NCI-H748 (cell line): ENCODE measurements around the gene KCNMB1.

Source experiments
- DNase-seq: peaks from one replicate; lab custom pipeline; 2025; ENCODE audit not compliant: unreplicated experiment; lab: John Stamatoyannopoulos, UW

The KCNMB1 gene, protein sequence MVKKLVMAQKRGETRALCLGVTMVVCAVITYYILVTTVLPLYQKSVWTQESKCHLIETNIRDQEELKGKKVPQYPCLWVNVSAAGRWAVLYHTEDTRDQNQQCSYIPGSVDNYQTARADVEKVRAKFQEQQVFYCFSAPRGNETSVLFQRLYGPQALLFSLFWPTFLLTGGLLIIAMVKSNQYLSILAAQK

DNA sequence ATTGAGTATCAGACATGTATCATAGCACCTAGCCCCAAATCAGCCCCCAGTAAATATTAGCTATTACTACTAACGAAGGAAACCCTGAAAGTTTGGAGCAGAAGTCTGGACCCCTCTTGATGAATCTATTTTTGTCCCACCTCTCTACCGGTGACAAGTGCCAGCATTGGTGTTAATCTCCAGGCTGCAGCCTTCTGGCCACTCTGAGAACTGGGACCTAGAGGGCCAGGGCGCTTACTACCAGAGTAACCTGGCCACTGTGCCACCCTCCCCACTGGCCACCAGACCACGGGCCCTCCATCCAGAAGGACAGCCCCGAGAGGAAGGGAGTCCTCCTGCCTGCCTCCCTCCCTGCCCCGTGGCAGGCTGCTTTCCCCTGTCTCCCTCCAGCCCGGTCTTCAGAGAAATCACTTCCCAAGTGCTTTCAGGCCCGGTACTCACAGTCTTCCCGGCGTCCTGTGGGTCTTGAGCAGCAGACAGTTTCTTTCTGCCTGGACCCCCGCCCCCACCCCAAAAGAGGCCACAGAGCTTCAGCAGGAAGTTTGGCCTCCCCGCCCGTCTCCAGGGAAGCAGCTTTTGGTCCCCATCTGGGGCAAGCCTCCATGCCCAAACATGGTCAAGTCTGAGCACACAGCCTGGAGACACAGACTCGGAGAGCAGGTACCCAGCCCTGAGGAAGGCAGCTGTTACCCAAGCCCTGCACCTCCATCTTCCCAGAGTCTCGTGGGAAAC is at the start of gene KCNMB1:
KCNMB1 (minus strand) TSS at position 550 of the 732 bp plus-strand sequence. CDS start 3,920 bp downstream, outside the sequence.
- DNase-seq, result no peak

DNA sequence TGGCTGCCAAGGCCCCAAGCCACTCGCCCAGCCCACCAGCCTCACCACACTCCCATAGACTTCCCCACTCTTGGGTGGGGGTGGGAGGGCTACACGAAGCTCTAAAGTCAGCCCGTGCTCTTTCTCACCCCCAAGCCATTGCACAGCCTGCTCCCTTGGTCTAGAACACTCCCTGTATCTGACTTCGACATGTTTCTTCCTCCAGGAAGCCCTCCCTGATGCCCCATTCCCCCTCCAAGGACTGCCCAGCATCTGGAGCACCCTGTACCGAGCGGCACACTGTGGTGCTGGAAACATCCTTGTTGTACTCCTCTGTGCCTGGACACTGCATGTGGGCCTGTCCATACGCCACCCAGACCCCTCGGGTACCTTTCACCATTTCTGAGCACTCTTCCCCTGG is 49.4 kb upstream of the KCNMB1 start:
- DNase-seq, result no peak

DNA sequence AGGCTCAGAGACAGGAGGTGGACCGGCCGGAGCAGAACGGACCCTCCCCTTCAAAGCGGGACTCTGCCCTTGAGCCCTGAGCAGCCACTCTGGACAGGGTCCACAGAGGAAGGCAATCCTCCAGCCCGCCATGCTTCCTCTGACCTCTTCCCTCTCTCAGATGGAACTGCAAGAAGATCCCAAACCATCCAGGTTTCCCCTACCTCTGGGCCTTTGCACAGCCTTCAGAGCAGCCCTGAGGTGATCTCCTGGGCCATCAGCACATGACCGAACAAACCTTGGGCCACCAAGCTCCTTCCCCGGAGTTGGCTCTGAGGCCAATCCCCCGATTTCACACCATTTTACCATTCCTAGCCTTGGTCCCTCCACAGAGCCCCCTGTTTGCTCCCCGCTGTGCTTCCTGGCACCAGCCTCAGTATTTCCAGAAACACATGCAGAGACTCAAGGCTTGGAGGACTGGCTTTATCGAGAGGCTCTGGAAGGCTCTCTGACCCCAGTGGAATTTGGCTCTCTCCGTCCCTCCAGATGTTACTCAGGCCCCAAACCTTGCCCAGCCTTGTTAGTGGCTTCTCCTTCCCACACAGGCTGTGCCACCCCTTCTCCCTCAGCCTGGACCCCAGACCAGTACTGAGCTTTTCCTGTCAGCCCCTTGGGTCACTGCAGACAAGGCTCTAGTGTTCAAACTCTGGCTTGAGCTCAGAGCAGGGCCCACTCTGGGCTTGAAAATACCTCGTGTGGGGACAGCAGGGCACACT is 48.6 kb upstream of the KCNMB1 start:
- DNase-seq, result no peak

DNA sequence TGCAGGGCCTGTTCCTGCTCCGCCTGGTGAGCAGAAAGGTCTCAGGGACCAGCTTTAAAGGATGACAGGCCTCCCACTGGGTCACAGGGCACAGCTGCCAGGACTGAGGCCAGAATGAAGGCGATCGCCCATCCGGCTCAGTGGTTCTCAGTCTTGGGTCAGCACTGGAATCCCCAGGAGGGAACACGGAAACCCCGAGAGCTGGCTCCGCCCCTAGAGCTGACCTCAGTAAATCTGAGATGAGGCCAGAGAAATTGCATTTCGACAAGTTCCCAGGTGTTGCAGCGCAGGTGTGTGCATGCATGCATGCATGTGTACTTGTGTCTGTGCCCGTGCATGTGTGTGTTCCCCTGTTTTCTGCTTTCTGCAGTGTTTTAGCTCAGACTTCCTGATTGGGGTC is 47.2 kb upstream of the KCNMB1 start:
- DNase-seq, result no peak

DNA sequence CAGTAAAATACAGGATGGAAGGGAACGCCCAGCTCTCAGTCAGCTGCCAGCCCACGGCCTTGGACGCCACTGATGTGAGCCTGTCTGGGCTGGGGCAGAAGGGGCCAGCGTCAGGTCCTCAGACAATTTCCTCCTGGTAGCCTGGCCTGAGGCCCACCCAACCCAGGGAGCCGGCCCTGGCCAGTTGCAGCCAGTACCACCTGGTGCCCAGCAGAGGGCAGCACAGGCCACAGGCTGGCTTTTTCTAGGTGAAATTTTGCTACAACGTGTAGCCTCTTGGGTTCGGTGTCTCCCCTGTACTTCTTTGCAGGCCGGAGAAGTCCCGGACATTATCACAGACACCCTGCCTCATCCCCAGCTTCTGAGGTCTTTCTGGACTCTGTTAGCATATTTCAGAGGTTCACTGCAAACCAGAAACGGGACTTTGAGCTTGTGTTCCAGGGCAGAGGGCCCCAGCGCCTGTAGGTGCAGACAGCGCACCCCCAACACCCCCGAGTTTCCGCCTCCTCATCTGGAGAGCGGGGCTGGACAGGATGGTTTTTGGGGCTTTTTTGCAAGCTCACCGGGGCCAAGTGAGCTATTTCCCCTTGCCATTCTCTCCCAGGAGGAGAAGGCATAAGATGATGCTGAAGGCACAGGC is 45.9 kb upstream of the KCNMB1 start:
- peak; percentile 54 for DNase-seq

DNA sequence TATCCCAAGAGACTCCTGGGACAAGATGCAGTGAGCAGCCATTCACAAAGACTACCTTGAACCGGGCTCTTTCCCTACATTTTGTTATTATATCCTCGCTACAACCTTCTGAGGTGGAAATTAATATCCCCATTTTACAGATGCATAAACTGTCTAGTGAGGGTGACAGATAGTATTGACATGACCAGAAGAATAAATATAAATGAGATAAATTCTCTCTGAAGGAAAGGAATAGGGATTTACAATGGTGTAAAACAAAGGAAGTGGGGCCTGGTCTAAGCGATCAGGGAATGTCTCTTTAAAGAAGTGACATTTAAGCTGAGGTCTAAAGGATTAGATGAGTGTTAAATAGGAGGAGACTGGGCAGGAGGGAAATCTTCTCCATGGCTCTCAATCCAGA is 43.5 kb upstream of the KCNMB1 start:
- DNase-seq, result no peak

DNA sequence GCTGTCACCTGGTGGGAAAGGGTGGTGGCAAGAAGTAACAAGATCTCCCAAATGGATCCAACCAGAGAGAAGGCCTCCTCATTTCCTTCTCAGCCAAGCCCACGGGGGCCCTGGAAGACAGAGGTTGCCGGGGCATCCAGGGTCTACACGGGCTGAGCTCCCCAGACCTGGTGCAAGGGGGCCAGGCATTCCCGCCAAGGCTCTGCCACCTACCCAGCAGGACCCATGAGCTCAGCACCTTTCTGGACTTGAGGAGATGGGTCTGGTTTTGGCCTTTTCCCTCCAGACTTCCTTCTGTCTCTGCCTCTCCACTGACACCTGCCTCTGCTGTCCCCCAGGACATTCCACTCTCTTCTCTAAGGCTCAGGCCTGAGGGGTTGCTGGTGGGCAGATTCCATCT is 42.4 kb upstream of the KCNMB1 start:
- no peak for DNase-seq

DNA sequence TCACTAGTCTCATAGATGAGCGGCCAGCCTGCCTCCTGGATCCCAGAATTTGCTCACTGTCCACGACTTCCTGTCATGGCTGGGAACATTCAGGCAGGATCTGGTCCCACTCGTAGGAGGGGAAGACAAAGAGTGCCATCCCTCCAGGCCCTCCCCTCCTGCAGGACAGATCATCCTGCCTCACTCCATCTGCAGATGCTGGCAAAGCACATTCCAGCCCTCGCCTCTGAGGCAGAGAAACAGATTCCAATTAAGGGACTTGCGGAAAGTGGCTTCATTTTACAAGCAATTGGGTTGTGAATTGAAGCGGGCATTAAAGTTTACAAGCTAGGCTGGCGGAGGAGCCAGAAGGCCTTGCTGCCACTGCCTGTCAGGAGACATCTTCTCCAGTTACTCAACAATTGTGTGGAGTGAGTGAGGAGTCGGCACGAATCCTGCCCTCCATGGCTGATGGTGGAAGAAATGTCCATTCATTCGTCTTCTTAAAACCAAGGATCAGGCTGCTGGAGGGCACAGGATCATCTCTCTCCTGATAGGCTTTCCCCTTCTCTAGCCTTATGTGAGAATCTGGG is 41.8 kb upstream of the KCNMB1 start:
- DNase-seq, result no peak

DNA sequence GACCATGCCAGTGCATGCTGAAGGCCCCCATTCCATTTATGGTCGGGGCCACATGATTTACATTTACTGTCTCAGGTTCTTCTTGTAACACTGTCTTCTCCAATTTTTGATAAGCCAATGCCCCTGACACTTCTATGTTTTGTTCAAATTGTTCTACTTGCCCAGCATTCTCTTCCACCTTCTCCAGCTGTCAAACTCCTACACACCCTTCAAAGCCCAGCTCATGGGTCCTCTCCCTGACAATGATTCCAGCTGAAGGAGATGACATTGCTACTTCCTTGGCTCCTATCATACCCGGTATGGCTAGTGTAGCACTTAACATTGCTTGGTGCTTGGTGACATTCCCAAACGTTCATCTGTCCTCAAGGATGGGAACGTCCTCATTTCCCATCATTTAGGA is 41.1 kb upstream of the KCNMB1 start:
- no peak for DNase-seq

DNA sequence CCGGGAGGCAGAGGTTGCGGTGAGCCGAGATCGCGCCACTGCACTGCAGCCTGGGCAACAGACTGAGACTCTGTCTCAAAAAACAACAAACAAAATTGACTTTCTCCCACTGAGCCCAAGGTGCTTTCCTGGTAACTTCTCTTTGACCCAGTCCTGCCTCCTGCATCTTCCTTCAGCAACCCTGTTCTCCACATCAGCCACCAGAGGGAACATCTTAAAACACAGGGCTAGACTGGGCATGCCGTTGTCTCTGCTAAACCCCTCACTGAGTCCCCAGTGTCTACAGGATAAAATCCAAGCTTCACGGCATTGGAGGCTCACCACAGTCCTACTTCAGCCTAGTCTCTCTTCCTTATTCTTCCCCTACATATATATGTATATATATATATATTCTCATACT is 39.8 kb upstream of the KCNMB1 start:
- DNase-seq, result peak; percentile 14

DNA sequence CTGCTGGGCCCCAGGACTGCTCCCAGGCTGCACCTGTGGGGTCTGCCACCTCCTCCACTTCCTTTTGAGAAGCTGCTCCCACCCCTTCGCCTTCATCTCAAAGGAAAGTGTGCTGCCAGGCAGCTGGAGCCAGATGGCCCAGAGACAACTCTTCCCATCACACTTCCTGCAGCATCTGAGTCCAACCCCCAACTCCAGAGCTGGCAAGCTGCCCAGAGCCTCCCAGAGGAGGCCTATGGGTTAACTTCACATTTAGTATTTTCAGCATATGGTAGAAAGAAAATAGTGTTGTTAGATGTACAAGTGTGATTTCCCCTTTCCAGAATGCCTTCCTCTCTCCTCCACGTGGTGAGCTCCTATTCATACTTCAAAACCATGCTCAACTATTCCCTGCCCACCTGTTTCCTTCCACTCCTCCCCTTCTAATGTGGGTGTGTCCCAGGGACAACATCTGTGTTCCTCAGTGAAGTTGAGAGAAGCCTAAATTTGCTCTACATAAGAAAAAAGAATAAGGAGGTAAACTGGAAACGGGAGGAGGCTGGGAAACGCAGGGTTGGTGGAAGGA is 38.6 kb upstream of the KCNMB1 start:
- peak; percentile 71 for DNase-seq

DNA sequence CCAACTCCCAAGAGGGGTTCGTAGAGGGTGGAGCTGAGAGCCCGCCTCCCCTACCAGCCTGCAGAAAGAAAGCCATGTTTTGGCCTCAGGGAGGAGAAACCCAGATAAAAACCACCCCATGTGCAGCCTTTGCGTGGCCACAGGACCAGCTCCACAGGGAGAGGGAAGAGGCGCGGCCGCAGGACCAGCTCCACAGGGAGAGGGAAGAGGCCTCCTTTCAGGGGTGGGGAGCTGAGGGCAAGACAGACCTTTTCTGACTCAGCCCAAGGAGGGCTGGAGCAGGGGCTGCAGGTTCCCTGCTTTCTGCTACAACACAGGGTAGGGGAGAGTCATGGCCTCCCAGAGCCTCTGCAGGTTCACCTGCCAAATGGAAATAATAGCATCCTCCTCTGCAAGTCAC is 37.6 kb upstream of the KCNMB1 start:
- no peak for DNase-seq

DNA sequence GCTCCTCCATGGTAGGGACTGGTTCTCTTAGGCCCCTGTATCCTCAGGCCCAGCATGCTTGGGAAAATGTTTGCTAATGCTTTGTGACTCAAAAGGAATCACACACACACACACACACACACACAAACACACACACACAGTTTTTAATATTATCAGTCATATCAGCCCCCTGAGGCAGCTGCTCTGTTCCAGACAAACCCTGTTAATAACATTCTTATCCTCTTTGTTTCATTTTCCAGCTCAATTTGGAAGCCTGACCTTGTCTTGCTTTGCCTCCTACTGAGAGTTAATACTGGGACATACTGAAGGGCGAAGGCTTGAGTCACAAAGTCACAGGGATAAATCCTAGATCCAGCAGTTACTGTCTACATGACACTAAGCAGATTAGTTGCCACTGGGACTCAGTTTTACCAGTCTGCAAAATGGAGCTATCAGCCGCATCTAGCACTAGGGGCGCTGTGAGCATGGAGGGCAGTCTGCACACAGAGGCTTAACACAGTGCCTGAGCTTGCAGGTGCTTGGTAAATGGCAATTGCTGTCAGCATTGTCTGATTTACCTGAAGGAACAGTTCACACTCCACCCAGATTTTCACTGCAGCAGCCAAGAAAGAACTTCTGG is 37.1 kb upstream of the KCNMB1 start:
- no peak for DNase-seq

DNA sequence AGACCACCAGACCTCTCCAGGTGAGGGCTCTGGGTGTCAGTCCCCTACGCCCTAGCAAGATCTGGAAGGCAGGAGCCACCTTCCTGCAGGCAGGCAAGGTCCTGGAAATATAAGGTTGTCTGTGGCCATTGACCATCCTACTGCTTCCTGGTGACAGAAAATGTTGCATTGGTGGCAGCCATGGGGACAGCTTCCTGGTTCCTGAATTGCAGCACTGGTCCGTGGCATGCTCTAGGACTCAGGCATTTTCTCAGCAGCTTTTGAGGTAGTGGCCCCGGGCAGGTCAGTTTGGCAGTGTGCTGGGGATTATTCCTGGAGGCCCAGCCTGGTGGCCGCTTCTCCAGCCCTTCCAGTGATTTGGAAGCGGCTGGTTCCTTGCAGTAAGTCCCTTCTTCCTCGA is 36.6 kb upstream of the KCNMB1 start:
- no peak for DNase-seq

DNA sequence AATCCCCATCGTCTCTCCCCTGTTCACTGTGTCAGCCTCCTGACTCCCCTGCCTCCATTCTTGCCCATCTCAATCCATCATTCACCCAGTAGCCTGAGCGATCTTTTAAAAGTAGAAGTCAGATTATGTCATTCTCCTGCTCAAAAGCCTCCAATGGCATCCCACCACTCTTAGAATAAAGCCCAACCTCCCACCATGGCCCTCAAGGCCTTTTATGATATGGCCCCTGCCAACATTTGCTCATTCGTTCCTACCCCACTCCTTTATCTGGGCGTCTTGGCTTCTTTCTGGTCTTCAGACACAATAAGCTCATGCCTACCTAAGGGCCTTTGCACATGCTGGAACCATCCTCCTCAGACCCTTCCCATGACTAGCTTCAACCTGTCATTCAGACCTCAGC is 35.5 kb upstream of the KCNMB1 start:
- DNase-seq, result no peak

DNA sequence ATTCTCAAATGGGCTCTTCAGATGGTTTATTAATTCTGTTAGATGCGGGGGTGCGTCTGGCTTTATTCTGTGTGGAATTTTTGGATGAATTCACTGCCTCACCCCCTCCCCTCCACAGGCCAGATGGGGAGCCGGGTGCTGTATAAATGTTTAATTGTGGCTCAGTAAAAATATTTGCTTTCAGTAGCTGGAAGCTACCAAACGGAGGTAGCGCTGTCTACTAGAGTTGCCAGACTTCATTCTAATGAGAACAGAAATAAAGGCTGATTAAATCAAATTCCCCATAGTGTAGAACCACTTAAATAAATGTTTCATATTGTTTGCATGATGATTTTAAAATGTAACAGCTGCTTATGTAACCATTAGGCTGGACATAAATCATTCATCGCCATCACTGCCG is 34.5 kb upstream of the KCNMB1 start:
- peak; percentile 43 for DNase-seq

DNA sequence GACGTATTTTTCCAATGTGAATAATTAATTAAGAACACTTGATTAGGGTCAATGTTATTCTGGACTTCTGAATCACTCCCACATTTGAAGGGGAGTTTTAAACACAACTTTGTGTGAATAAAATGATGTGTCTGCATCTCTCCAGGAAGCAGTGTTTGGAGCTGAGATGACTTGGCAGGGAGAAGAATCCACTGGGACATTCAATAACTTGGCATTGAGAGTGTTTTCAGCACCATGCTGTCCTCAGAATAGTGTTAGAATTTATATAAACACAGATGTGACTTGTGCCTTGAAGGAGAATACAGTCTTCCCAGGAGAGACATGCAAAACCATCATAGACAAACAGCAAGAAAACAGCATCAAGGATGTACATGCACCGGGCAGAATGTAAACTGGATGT is 32.7 kb upstream of the KCNMB1 start:
- no peak for DNase-seq

DNA sequence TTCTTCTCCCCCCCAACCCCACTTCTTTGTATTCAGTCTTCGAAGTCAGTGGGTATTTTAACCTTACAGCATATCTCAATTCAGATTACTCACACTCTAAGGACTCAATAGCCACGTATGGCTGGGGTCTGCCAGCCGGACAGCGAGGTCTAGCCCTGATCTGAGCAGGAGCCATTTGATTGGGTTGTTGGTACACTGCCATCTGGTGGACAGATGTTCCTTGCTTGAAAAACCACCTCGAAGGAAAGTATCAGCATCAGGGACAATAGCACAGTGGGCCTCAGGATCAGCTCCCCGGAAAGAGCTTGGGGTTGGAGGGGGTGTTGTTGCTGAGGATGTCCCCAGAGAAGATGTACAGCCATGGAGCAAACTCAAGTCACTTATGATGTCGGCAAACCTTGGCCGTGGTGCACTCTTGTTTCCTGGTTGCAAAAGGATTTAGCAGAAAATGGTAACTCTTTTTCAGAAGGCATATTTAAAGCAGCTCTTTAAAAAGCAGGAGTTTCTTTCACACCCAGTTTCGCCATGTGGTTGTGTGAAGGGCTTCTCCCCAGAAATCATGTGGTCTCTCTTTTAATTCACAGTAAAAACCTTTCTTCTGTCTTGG is 31.7 kb upstream of the KCNMB1 start:
- peak; percentile 88 for DNase-seq

DNA sequence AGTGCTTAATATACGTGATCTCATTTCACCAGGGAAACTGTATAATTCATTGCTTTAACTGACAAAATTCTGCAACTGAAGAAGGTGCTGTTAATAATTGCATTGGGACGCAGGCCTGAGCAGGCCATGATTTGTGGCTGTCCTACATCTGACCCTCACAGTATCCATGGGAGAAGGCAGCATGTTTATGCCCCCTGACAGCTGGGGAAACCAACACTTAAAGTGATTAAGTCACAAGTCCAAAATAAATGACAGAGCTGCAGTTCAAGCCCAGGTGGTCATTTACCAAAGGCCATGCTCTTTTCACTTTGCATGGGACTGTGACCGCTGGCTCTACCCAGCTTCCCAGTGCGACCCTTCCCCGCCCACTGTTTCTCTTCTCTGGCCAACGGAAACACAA is 30.5 kb upstream of the KCNMB1 start:
- DNase-seq, result no peak

DNA sequence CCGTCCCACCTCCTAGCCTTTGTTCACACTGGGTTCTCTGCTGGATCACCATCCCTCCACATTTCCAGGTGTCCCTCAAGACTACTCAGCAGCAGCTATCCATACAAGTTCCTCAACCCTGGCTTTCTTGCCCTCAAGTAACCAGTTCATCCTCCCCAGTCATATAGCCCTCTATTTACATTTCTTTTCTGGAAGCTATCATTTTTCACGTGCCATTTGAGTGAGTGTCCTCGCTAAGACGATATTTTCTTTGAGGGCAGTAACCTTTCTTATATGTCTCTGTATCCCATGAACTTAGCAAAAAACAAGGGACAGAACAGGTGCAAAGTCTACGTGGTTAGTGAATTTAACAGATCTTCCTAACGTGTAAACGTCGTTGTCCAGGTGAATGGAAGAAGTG is 29.6 kb upstream of the KCNMB1 start:
- no peak for DNase-seq
